GM19043 (cell line): ENCODE data around the gene NEUROD1.

Experiments
- ATAC-seq: cut with Tn5 transposase; IDR thresholded peaks from one replicate; pipeline ENCODE4 v1.9.1; 2021; ENCODE audit warnings: low read depth; ENCODE audit not compliant: unreplicated experiment

NEUROD1 gene

GRCh38 chr2:181680937-181681811 lies 857 bp upstream of the NEUROD1 start:
- no peak for ATAC-seq

GRCh38 chr2:181679544-181679979 lies 755 bp downstream of the NEUROD1 start:
- ATAC-seq, result no peak

- no peak for ATAC-seq
These were observed 1.3 kb downstream of the NEUROD1 start for GRCh38 chr2:181678861-181679543.

- no peak for ATAC-seq
These were observed 2.3 kb downstream of the NEUROD1 start for GRCh38 chr2:181677912-181678586.

- ATAC-seq, result no peak
These were observed 5.1 kb downstream of the NEUROD1 start for GRCh38 chr2:181675254-181675653.

- no peak for ATAC-seq
These were observed 5.9 kb downstream of the NEUROD1 start for GRCh38 chr2:181674461-181674860.

- no peak for ATAC-seq
These were observed 7.1 kb downstream of the NEUROD1 start for GRCh38 chr2:181673173-181673572.

- ATAC-seq, result peak; percentile 89
These were observed 7.9 kb downstream of the NEUROD1 start for GRCh38 chr2:181672255-181673008.

GRCh38 chr2:181670632-181671031 lies 9.7 kb downstream of the NEUROD1 start:
- ATAC-seq, result no peak

- no peak for ATAC-seq
These were observed 13.1 kb downstream of the NEUROD1 start for GRCh38 chr2:181667234-181667633.

- no peak for ATAC-seq
These were observed 18.0 kb downstream of the NEUROD1 start for GRCh38 chr2:181662287-181662686.

GRCh38 chr2:181660181-181660580 lies 20.1 kb downstream of the NEUROD1 start:
- ATAC-seq, result no peak

GRCh38 chr2:181658444-181658843 lies 21.9 kb downstream of the NEUROD1 start:
- no peak for ATAC-seq

GRCh38 chr2:181657379-181657778 lies 22.9 kb downstream of the NEUROD1 start:
- no peak for ATAC-seq

GRCh38 chr2:181656450-181657291 lies 23.6 kb downstream of the NEUROD1 start, which contains the start of gene CERKL:
Gene CERKL (minus strand): TSS chr2:181657105. CDS start chr2:181657006, 99 bp downstream.
- ATAC-seq, result peak; percentile 82

GRCh38 chr2:181655519-181655918 lies 24.8 kb downstream of the NEUROD1 start:
- ATAC-seq, result no peak

GRCh38 chr2:181649436-181649979 lies 30.8 kb downstream of the NEUROD1 start:
- ATAC-seq, result no peak

- ATAC-seq, result no peak
These were observed 31.7 kb downstream of the NEUROD1 start for GRCh38 chr2:181648478-181649155.
